Skin of body (tissue), 2 donors: ENCODE measurements around the gene ZNF286A. TPM values are rescaled to one million over a fixed set of nuclear protein-coding genes. Genes with fewer than 3 reads are reported as not detected.
"Not testable (repeated sequence)": the region's sequence is repeated elsewhere in the genome, so short reads cannot be mapped to it uniquely, and the experiment has no call there.

ENCODE experiments used
- DNase-seq: peaks from one replicate; lab custom pipeline; 2025; lab: John Stamatoyannopoulos, UW
- total RNA-seq: library from RNA; depleted of rRNA; stranded (reverse); fragments of >200 nt; gene quantifications from one replicate; pipeline ENCODE4 v1.2.3, GENCODE V29; 2014

The ZNF286A gene
- 28.9 TPM for total RNA-seq

GRCh38 chr17:15699413-15699924 is at the start of gene ZNF286A:
Gene ZNF286A (plus strand): TSS chr17:15699752. CDS start chr17:15700330, 578 bp downstream.
- peak; percentile 97 for DNase-seq

GRCh38 chr17:15649861-15650421 is 49.6 kb upstream of the ZNF286A start:
- DNase-seq, result peak; percentile 75

- DNase-seq, result no peak
Measured at GRCh38 chr17:15650741-15651582, 48.6 kb upstream of the ZNF286A start.

GRCh38 chr17:15651583-15652110 is 47.9 kb upstream of the ZNF286A start:
- peak; percentile 94 for DNase-seq

- no peak for DNase-seq
Measured at GRCh38 chr17:15652960-15653359, 46.6 kb upstream of the ZNF286A start.

- not testable (repeated sequence) for DNase-seq
Measured at GRCh38 chr17:15654401-15654800, 45.2 kb upstream of the ZNF286A start.

GRCh38 chr17:15654886-15655561 is 44.5 kb upstream of the ZNF286A start:
- DNase-seq, result no peak

GRCh38 chr17:15657868-15658267 is 41.7 kb upstream of the ZNF286A start:
- no peak for DNase-seq

GRCh38 chr17:15658296-15658695 is 41.3 kb upstream of the ZNF286A start:
- DNase-seq, result no peak

GRCh38 chr17:15659236-15659635 is 40.3 kb upstream of the ZNF286A start:
- no peak for DNase-seq

GRCh38 chr17:15659663-15660062 is 39.9 kb upstream of the ZNF286A start:
- no peak for DNase-seq

GRCh38 chr17:15660077-15660476 is 39.5 kb upstream of the ZNF286A start:
- DNase-seq, result peak; percentile 71

- no peak for DNase-seq
Measured at GRCh38 chr17:15662681-15663080, 36.9 kb upstream of the ZNF286A start.

- DNase-seq, result no peak
Measured at GRCh38 chr17:15663176-15663575, 36.4 kb upstream of the ZNF286A start.

GRCh38 chr17:15663691-15664090 is 35.9 kb upstream of the ZNF286A start:
- DNase-seq, result no peak

- DNase-seq, result not testable (repeated sequence)
Measured at GRCh38 chr17:15669526-15669925, 30.0 kb upstream of the ZNF286A start.

- not testable (repeated sequence) for DNase-seq
Measured at GRCh38 chr17:15674640-15675039, 24.9 kb upstream of the ZNF286A start.

GRCh38 chr17:15675991-15676390 is 23.6 kb upstream of the ZNF286A start:
- DNase-seq, result not testable (repeated sequence)

- not testable (repeated sequence) for DNase-seq
Measured at GRCh38 chr17:15683135-15683534, 16.4 kb upstream of the ZNF286A start.

GRCh38 chr17:15683824-15684478 is 15.6 kb upstream of the ZNF286A start, which contains the start of gene TRIM16:
Gene TRIM16 (minus strand): TSS chr17:15684311. CDS start chr17:15651609, 32,702 bp downstream.
- peak; percentile 51 for DNase-seq

- DNase-seq, result not testable (repeated sequence)
Measured at GRCh38 chr17:15687494-15687893, 12.1 kb upstream of the ZNF286A start.
